ENCODE measurements around the gene LRRC74A.

The LRRC74A gene

DNA sequence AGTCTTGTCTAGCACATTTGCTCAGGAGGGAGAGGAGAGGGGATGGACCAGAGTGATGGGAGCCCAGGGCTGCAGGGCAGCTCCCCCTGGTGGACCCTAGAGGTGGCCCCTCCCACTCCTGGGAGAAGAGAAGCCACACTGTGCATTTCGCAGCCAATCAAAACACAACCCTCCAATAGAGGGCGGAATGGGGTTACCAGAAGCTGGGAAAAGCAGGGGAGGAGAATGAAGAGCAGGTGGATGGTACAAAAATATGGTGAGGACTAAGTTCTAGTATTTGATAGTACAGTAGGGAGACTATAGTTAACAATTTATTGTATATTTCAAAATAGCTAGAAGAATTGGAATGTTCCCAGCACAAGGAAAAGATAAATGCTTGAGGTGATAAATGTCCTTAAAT lies 41.3 kb upstream of the LRRC74A start:
- Mint-ChIP-seq H3K27me3 (no peaks in the 10 kb centered on the region), H3K4me1 (no peaks in the 10 kb centered on the region), H3K4me3 (no peak overlapping the region), H3K27ac (no peak overlapping the region), H3K36me3 (peaks cover 26% of the 10 kb centered on the region), H3K9me3 (no peaks in the 10 kb centered on the region)
- peak; percentile 83 for ATAC-seq (ENCODE audit: low read depth)
- DNase-seq (ENCODE audit: low spot score in 2 of 2), result peak in 1 of 2 donors; percentile 18

GRCh38 chr14:76786601-76787000 lies 39.6 kb upstream of the LRRC74A start:
- peaks cover 35% of the 10 kb centered on the region for H3K36me3 Mint-ChIP-seq
- no peak overlapping the region for H3K4me3 Mint-ChIP-seq
- ATAC-seq (ENCODE audit: low read depth) (no peak), DNase-seq (ENCODE audit: low spot score in 2 of 2) (no peak)
- peaks cover under 1% of the 10 kb centered on the region for H3K4me1 Mint-ChIP-seq
- no peak overlapping the region for H3K27ac Mint-ChIP-seq
- H3K27me3 Mint-ChIP-seq, result no peaks in the 10 kb centered on the region
- no peaks in the 10 kb centered on the region for H3K9me3 Mint-ChIP-seq

GRCh38 chr14:76792422-76792821 lies 33.8 kb upstream of the LRRC74A start:
- no peak for ATAC-seq (ENCODE audit: low read depth)
- H3K4me3 Mint-ChIP-seq, result no peak overlapping the region
- H3K27me3 Mint-ChIP-seq, result no peaks in the 10 kb centered on the region
- peaks cover 47% of the 10 kb centered on the region for H3K36me3 Mint-ChIP-seq
- DNase-seq (ENCODE audit: low spot score in 2 of 2), result no peak
- H3K9me3 Mint-ChIP-seq, result peaks cover 4% of the 10 kb centered on the region
- H3K4me1 Mint-ChIP-seq, result peaks cover 5% of the 10 kb centered on the region
- H3K27ac Mint-ChIP-seq, result no peak overlapping the region

GRCh38 chr14:76793324-76793723 lies 32.9 kb upstream of the LRRC74A start:
- Mint-ChIP-seq H3K4me3 (no peak overlapping the region), H3K9me3 (peaks cover 4% of the 10 kb centered on the region), H3K36me3 (peaks cover 45% of the 10 kb centered on the region), H3K27ac (no peak overlapping the region), H3K27me3 (no peaks in the 10 kb centered on the region), H3K4me1 (peaks cover 5% of the 10 kb centered on the region)
- ATAC-seq (ENCODE audit: low read depth) (no peak), DNase-seq (ENCODE audit: low spot score in 2 of 2) (no peak)

DNA sequence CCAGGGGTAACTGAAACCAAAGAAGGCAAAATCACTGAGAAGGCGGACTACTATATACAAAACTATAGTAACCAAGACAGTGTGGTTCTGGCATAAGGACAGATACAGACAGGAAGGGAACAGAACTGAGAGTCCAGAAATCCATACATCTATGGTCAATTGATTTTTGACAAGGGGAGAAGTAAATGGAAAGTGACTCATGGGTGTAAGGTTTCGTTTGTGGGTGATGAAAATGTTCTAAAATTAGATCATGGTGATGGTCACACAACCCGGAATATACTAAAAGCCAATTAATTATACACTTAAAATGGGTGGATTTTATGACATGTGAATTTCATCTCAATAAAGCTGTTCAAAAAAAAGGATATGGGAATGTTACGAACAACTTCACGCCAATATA lies 32.3 kb upstream of the LRRC74A start:
- Mint-ChIP-seq H3K27me3 (no peaks in the 10 kb centered on the region), H3K4me3 (no peak overlapping the region), H3K9me3 (peaks cover 4% of the 10 kb centered on the region), H3K36me3 (peaks cover 40% of the 10 kb centered on the region), H3K4me1 (peaks cover 5% of the 10 kb centered on the region), H3K27ac (no peak overlapping the region)
- ATAC-seq (ENCODE audit: low read depth), result no peak
- DNase-seq (ENCODE audit: low spot score in 2 of 2), result no peak

- no peak overlapping the region for H3K4me3 Mint-ChIP-seq
- H3K27me3 Mint-ChIP-seq, result no peaks in the 10 kb centered on the region
- no peak overlapping the region for H3K27ac Mint-ChIP-seq
- H3K36me3 Mint-ChIP-seq, result peaks cover 40% of the 10 kb centered on the region
- ATAC-seq (ENCODE audit: low read depth), result no peak
- no peak for DNase-seq (ENCODE audit: low spot score in 2 of 2)
- no peaks in the 10 kb centered on the region for H3K9me3 Mint-ChIP-seq
- H3K4me1 Mint-ChIP-seq, result peaks cover 17% of the 10 kb centered on the region
Measured at GRCh38 chr14:76806446-76806845, 19.8 kb upstream of the LRRC74A start.

DNA sequence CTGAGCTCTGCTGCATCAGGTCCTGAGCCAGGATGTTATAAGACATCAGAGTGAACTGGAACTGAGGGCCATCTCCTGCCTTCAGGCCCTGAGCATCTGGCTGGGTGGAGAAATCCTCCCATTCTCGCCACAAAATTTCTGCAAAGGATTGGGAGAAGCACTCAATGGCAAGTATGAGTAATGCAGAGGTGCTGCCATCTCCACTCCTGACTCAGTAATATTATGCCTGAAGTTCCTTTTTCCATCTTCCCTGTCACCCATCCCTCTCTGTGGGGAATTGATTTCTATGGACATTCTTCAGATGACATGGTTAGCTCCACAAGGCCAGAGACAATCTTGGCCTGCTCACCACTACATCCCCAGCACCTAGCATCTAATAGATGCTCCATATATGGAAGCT lies 18.2 kb upstream of the LRRC74A start:
- Mint-ChIP-seq H3K27me3 (no peaks in the 10 kb centered on the region), H3K4me1 (peaks cover 24% of the 10 kb centered on the region), H3K27ac (no peak overlapping the region), H3K4me3 (no peak overlapping the region), H3K9me3 (no peaks in the 10 kb centered on the region), H3K36me3 (peaks cover 33% of the 10 kb centered on the region)
- ATAC-seq (ENCODE audit: low read depth) (no peak), DNase-seq (ENCODE audit: low spot score in 2 of 2) (no peak)

- peaks cover 28% of the 10 kb centered on the region for H3K4me1 Mint-ChIP-seq
- no peaks in the 10 kb centered on the region for H3K27me3 Mint-ChIP-seq
- DNase-seq (ENCODE audit: low spot score in 2 of 2) (no peak), ATAC-seq (ENCODE audit: low read depth) (no peak)
- no peak overlapping the region for H3K27ac Mint-ChIP-seq
- no peaks in the 10 kb centered on the region for H3K9me3 Mint-ChIP-seq
- no peak overlapping the region for H3K4me3 Mint-ChIP-seq
- peaks cover 25% of the 10 kb centered on the region for H3K36me3 Mint-ChIP-seq
Measured at GRCh38 chr14:76808990-76809389, 17.2 kb upstream of the LRRC74A start.

DNA sequence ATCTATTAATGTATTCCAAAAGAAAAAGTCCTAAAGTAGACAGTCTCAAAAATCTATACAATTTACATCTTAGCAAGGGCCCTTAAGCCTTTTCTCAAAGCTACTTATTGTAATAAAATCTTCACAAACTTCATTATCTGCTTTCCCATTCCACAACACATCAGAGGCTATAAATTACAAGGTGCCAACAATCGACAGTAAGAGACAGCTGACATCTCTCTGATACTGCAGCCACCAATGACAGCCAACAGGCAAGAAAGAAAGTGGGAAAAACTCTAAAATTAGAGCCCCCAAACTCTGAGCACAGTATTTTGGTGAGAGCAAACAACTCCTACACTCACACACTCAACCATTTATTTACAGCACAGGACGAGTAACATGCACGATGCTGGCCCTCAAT lies 15.7 kb upstream of the LRRC74A start:
- Mint-ChIP-seq H3K9me3 (no peaks in the 10 kb centered on the region), H3K36me3 (peaks cover 22% of the 10 kb centered on the region), H3K4me1 (peaks cover 26% of the 10 kb centered on the region), H3K27ac (peak overlapping the region; percentile 55), H3K27me3 (no peaks in the 10 kb centered on the region), H3K4me3 (no peak overlapping the region)
- ATAC-seq (ENCODE audit: low read depth), result no peak
- DNase-seq (ENCODE audit: low spot score in 2 of 2), result no peak

- no peak for ATAC-seq (ENCODE audit: low read depth)
- no peaks in the 10 kb centered on the region for H3K27me3 Mint-ChIP-seq
- peaks cover 20% of the 10 kb centered on the region for H3K36me3 Mint-ChIP-seq
- peak overlapping the region; percentile 94 for H3K4me3 Mint-ChIP-seq
- DNase-seq (ENCODE audit: low spot score in 2 of 2), result no peak
- peaks cover 26% of the 10 kb centered on the region for H3K4me1 Mint-ChIP-seq
- peak overlapping the region; percentile 55 for H3K27ac Mint-ChIP-seq
- H3K9me3 Mint-ChIP-seq, result no peaks in the 10 kb centered on the region
Measured at GRCh38 chr14:76810953-76811400, 15.2 kb upstream of the LRRC74A start.

- Mint-ChIP-seq H3K4me3 (peak overlapping the region; percentile 94), H3K9me3 (no peaks in the 10 kb centered on the region), H3K27ac (peak overlapping the region; percentile 95), H3K4me1 (peaks cover 26% of the 10 kb centered on the region), H3K36me3 (peaks cover 20% of the 10 kb centered on the region), H3K27me3 (no peaks in the 10 kb centered on the region)
- ATAC-seq (ENCODE audit: low read depth), result no peak
- no peak for DNase-seq (ENCODE audit: low spot score in 2 of 2)
Measured at GRCh38 chr14:76811561-76811960, 14.6 kb upstream of the LRRC74A start.

DNA sequence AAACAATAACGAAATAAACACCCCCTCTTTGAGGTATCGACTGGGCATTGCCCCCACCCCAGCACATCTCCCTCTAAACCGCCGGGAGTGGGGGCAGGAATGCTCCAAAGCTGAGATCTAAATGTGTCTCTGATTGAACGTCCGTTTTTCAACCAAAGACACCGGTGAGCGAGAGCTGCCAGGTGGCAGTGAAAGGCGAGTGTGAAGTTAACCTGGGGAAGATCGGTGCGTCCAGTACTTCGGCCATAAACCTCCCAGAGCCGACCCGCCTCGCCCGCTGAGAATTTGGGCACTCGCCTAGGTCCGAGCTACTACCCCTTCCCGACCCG lies 14.2 kb upstream of the LRRC74A start:
- peaks cover 25% of the 10 kb centered on the region for H3K4me1 Mint-ChIP-seq
- H3K36me3 Mint-ChIP-seq, result peaks cover 17% of the 10 kb centered on the region
- no peaks in the 10 kb centered on the region for H3K9me3 Mint-ChIP-seq
- peak overlapping the region; percentile 95 for H3K27ac Mint-ChIP-seq
- no peaks in the 10 kb centered on the region for H3K27me3 Mint-ChIP-seq
- DNase-seq (ENCODE audit: low spot score in 2 of 2), result peak in 1 of 2 donors; percentile 20
- H3K4me3 Mint-ChIP-seq, result peak overlapping the region; percentile 94
- peak; percentile 13 for ATAC-seq (ENCODE audit: low read depth)

DNA sequence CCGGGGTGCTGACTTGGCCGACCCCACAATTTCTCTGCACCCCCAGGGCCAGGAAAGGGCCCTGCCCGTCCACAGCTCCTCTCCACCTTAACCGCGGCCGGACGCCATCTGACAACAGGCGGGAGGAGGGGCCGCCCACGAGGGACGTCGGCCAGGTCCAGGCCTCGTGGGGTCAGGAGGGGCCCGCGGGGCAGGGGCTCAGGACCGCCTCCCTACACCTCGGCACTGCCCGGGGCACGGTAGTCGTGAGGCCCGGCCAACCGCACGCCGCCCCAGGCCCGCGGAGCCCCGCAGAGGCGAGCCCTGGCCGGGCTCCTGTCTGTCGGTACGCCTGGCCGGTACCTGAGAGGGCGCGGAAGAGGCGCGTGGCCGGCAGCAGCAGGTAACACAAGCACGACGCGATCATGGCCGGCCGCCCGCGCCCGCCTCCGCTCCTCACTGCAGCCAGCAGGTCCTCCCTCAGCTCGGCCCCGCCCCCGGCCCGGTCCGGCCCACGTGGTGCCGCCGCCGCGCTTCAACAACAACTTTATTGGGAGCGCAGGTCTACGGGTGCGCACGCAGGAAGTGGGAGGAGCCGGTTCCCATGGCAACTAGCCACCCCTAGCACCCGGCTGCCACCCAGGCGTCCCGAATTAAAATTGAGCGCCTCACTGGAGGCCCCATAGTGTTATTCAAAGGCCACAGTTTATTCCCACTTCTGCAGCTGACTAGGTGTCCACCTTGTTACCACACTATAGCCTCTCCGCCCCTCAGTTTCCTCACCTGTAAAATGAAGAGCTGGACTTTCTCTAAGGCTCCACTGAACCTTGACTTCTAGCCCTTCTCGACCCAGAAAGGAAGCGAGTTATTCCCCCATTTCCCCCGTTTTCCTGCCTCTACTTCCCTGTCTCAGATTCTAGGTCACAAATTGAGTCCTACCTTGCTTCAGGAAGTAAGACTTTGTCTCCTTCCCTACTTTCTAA lies 13.5 kb upstream of the LRRC74A start, which contains the start of gene ANGEL1:
Gene ANGEL1, minus strand, starts transcription at position 461 of the 962 bp plus-strand sequence. Its CDS starts 55 bp downstream, at position 406.
- ATAC-seq (ENCODE audit: low read depth), result peak; percentile 92
- H3K27ac Mint-ChIP-seq, result peak within 1 kb of the TSS; percentile 95
- DNase-seq (ENCODE audit: low spot score in 2 of 2), result peak; percentile 96 to 98
- peaks cover 24% of the 10 kb centered on the region for H3K4me1 Mint-ChIP-seq
- peaks cover 13% of the 10 kb centered on the region for H3K36me3 Mint-ChIP-seq
- no peaks in the 10 kb centered on the region for H3K9me3 Mint-ChIP-seq
- no peaks in the 10 kb centered on the region for H3K27me3 Mint-ChIP-seq
- H3K4me3 Mint-ChIP-seq, result peak within 1 kb of the TSS; percentile 94

DNA sequence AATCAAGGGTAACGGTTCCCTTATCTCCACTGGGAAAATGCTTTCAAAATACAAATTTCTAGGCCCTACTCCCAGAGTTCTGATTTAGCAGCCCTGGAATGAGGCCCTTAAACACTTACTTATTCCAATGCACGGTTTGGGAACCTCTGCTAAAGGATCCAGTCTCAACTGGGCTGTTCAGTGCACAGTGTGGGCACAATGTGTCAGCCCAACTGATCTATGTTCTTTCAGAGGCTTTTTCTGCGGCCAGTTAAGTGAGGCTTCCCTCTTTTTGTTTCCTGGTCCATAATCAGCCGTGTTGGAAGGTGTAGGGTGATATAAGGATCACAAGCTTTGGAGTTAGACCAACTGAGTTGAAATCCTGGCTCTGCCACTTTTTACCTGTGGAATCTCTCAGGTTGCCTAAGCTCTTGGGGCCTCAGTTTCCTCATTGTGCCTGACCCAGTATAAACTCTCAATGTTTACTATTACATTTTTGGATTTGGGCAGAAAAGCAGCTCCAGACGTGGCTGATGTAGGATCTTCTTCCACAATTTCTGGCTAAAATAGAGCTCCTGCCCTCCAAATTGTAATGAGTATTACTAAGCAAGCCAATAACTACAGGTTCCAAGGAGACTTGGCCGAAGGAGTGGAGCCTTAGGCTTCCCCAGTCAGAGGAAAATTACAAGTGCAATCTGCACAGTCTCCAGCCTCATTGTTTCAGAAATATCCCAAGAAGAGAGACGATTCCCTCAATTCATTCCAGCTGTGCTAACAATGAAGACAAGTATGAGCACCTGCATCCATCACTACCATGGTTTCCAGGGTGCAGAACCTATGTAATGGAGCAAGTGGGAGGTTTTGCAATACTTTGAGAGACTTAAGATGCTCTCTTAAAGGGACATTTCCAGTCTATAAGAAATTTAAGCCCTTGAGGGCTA lies 11.2 kb upstream of the LRRC74A start:
- Mint-ChIP-seq H3K27me3 (peaks cover 2% of the 10 kb centered on the region), H3K27ac (no peak overlapping the region), H3K36me3 (no peaks in the 10 kb centered on the region), H3K4me3 (no peak overlapping the region), H3K9me3 (no peaks in the 10 kb centered on the region), H3K4me1 (peaks cover 21% of the 10 kb centered on the region)
- DNase-seq (ENCODE audit: low spot score in 2 of 2) (no peak), ATAC-seq (ENCODE audit: low read depth) (no peak)

Data from memory B cell (primary cell).